Karpas-422 (cell line): ENCODE data around the gene POLN. TPM values are rescaled to one million over a fixed set of nuclear protein-coding genes. Genes with fewer than 3 reads are reported as not detected.
"Not testable (repeated sequence)": the region's sequence is repeated elsewhere in the genome, so short reads cannot be mapped to it uniquely, and the experiment has no call there.

Experiments
- DNase-seq: peaks from one replicate; pipeline ENCODE4 v3.0.0-alpha.2; 2015
- H2AFZ ChIP-seq: fragments of 200-600 bp; sonication (generic); 2 replicates; pipeline ENCODE4 v1.6.1; 2014; ENCODE audit warnings: antibody characterized with exemption, low read length, mixed read lengths
- H3K27ac ChIP-seq: fragments of 200-600 bp; sonication (generic); 2 replicates; pipeline ENCODE4 v1.5.1; 2014; ENCODE audit warnings: mild to moderate bottlenecking, low read length, moderate library complexity
- H3K27me3 ChIP-seq: fragments of 200-600 bp; sonication (generic); 2 replicates; pipeline ENCODE4 v1.6.1; 2014; ENCODE audit warnings: low read length, mixed read lengths
- H3K36me3 ChIP-seq: fragments of 200-600 bp; sonication (generic); 2 replicates; pipeline ENCODE4 v1.6.1; 2014; ENCODE audit warnings: low read length, mixed read lengths; ENCODE audit not compliant: insufficient read depth
- H3K4me1 ChIP-seq: fragments of 200-600 bp; sonication (generic); 2 replicates; pipeline ENCODE4 v1.6.1; 2014; ENCODE audit warnings: mild to moderate bottlenecking, low read length, mixed read lengths
- H3K4me2 ChIP-seq: fragments of 200-600 bp; sonication (generic); 2 replicates; pipeline ENCODE4 v1.6.1; 2014; ENCODE audit warnings: low read length, low read depth, mild to moderate bottlenecking; ENCODE audit not compliant: poor library complexity, severe bottlenecking
- H3K4me3 ChIP-seq: fragments of 200-600 bp; sonication (generic); 2 replicates; pipeline ENCODE4 v1.5.1; 2014; ENCODE audit warnings: mild to moderate bottlenecking, antibody characterized with exemption, low read length, mixed read lengths
- H3K79me2 ChIP-seq: fragments of 200-600 bp; sonication (generic); 2 replicates; pipeline ENCODE4 v1.6.1; 2014; ENCODE audit warnings: mild to moderate bottlenecking, low read length, mixed read lengths
- H3K9ac ChIP-seq: fragments of 200-600 bp; sonication (generic); 2 replicates; pipeline ENCODE4 v1.6.0; 2014; ENCODE audit warnings: low read length
- H3K9me2 ChIP-seq: fragments of 200-600 bp; sonication (generic), shearing (Covaris generic); replicated peaks from 2 replicates; pipeline ENCODE4 v1.6.0; 2014; ENCODE audit warnings: mild to moderate bottlenecking, low read length, moderate library complexity; ENCODE audit not compliant: insufficient read depth
- H3K9me3 ChIP-seq: fragments of 300-700, 200-600 bp; sonication (generic); 2 replicates; pipeline ENCODE4 v1.6.1; 2014; ENCODE audit warnings: low read length, mixed read lengths
- H4K20me1 ChIP-seq: fragments of 200-600 bp; sonication (generic); 2 replicates; pipeline ENCODE4 v1.6.1; 2014; ENCODE audit warnings: mild to moderate bottlenecking, antibody characterized with exemption, low read length, low read depth; ENCODE audit not compliant: insufficient read depth
- total RNA-seq: library from RNA; depleted of rRNA; stranded (reverse); fragments of >200 nt; shearing (Covaris generic); gene quantifications from 2 replicates; pipeline ENCODE4 v1.2.3, GENCODE V29; 2014; ENCODE audit warnings: low replicate concordance

Gene POLN
- total RNA-seq, 1 experiment from 2014 or later = 4.3 TPM

- no peaks in the 10 kb centered on the region for H4K20me1 ChIP-seq
- H3K4me1 ChIP-seq = no peaks in the 10 kb centered on the region
- no peak overlapping the region for H3K4me3 ChIP-seq
- no peak overlapping the region for H3K9ac ChIP-seq
- no peaks in the 10 kb centered on the region for H3K27me3 ChIP-seq
- H3K9me2 ChIP-seq = no peaks in the 10 kb centered on the region
- no peaks in the 10 kb centered on the region for H3K9me3 ChIP-seq
- no peak overlapping the region for H2AFZ ChIP-seq
- H3K27ac ChIP-seq = no peak overlapping the region
- no peak overlapping the region for H3K4me2 ChIP-seq
- H3K36me3 ChIP-seq = no peaks in the 10 kb centered on the region
- no peaks in the 10 kb centered on the region for H3K79me2 ChIP-seq
- no peak for DNase-seq
Measured at GRCh38 chr4:2166253-2166652, 75.7 kb downstream of the POLN start.

DNA sequence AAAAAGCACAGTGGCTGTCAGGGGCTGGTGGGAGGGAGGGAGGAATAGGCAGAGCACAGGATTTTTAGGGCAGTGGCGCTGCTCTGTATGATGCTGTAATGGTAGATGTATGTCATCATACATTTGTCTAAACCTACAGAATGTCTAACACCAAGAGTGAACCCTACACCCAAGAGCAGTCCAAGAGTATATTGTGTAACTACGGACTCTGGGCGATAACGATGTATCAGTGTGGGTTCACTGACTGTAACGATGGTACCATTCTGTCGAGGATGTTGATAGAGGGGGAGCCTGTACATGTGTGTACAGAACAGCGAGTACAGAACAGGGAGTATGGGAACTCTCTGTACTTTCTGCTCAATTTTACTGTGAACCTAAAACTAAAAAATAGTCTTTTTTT lies 76.5 kb downstream of the POLN start:
- Histone ChIP-seq H3K79me2 (no peaks in the 10 kb centered on the region), H3K36me3 (no peaks in the 10 kb centered on the region), H3K27ac (no peak overlapping the region), H3K4me2 (no peak overlapping the region), H3K27me3 (no peaks in the 10 kb centered on the region), H3K4me3 (no peak overlapping the region), H3K4me1 (no peaks in the 10 kb centered on the region), H3K9me3 (no peaks in the 10 kb centered on the region), H3K9ac (no peak overlapping the region), H2AFZ (no peak overlapping the region), H3K9me2 (no peaks in the 10 kb centered on the region), H4K20me1 (no peaks in the 10 kb centered on the region)
- no peak for DNase-seq

DNA sequence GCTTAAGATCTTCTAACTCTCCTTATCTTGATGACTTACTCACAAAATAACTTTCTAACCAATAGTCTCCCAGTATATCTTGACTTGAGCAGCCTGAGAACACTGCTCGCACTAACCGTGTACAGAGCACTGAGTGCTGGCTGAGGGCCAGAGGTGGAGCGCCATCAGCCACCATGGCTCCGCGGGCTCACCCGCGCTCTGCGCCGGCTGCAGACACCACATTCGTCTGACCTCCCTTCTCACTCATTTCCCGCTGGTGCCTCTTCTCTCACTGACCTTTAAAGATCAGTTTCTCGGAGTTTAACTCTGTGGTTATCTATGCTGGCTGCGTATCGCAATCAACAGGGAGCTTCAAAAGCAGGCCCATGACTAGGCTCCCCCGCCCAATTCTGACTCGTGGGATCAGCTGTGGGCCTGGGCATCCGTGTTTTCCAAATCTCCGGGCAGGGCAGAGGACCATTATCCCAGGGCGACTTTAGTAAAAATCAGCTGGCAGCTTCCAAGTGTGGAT lies 78.6 kb downstream of the POLN start:
- no peak overlapping the region for H3K4me2 ChIP-seq
- no peak for DNase-seq
- H2AFZ ChIP-seq = no peak overlapping the region
- no peak overlapping the region for H3K9ac ChIP-seq
- no peaks in the 10 kb centered on the region for H3K9me2 ChIP-seq
- no peaks in the 10 kb centered on the region for H3K4me1 ChIP-seq
- no peaks in the 10 kb centered on the region for H4K20me1 ChIP-seq
- no peaks in the 10 kb centered on the region for H3K9me3 ChIP-seq
- no peaks in the 10 kb centered on the region for H3K36me3 ChIP-seq
- H3K79me2 ChIP-seq = no peaks in the 10 kb centered on the region
- H3K4me3 ChIP-seq = no peak overlapping the region
- no peaks in the 10 kb centered on the region for H3K27me3 ChIP-seq
- H3K27ac ChIP-seq = no peak overlapping the region

DNA sequence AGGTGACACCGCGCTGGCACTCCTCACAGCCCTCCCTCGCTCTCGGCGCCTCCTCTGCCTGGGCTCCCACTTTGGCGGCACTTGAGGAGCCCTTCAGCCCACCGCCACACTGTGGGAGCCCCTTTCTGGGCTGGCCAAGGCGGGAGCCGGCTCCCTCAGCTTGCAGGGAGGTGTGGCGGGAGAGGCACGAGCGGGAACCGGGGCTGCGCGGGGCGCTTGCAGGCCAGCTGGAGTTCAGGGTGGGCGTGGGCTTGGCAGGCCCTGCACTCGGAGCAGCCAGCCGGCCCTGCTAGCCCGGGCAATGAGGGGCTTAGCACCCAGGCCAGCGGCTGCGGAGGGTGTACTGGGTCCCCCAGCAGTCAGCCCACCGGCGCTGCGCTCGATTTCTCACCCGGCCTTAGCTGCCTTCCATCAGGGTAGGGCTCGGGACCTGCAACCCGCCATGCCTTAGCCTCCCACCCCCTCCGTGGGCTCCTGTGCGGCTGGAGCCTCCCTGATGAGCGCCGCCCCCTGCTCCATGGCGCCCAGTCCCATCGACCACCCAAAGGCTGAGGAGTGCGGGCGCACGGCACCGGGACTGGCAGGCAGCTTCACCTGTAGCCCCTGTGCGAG lies 80.7 kb downstream of the POLN start:
- not testable (repeated sequence) for H3K36me3 ChIP-seq, H4K20me1 ChIP-seq, H3K4me2 ChIP-seq, H3K27me3 ChIP-seq, H3K27ac ChIP-seq, H3K79me2 ChIP-seq, H3K9me3 ChIP-seq, H3K9ac ChIP-seq, DNase-seq, H3K4me1 ChIP-seq, H3K9me2 ChIP-seq, H2AFZ ChIP-seq, H3K4me3 ChIP-seq

DNA sequence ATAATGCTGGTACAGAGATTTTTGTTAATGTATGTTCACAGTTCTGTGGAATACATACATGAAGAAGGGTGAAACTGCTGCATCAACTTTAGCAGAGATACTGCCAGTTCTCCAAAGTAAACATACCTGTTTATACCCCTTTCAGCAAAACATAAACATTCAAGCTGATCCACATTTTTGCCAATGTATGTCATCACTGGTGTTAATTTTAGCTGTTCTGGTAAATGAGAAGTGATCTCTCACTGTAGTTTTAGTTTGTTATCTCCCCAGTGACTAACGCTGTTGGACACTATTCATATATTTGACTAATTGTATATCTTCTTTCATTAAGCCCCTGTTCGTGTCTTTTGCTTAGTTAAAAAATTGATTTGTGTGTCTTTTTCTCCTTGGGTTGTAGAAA lies 82.0 kb downstream of the POLN start:
- Histone ChIP-seq H3K9ac (no peak overlapping the region), H3K79me2 (no peaks in the 10 kb centered on the region)

DNA sequence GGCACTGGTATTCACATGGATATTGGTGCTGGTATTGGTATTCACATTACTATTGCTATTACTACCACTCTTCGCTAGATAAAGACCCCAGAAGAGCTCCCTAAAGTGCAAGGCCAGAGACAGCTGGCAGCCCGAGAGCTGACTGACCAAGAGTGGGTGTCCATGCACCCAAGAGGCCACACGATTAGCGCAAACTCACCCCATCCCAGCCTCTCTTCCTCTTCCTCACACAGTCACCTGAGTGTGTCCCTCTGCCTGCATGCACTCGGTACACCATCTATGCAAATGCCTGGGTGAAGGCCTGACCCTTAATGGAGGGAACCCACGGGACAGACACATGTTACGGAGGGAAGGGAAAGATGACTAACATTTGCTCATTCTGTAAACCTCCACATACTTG lies 86.7 kb downstream of the POLN start:
- Histone ChIP-seq H3K9ac (no peak overlapping the region), H3K36me3 (peaks cover 3% of the 10 kb centered on the region; the same call in 1 of the 2 replicates), H3K4me2 (no peak overlapping the region), H3K9me3 (peaks cover 6% of the 10 kb centered on the region; the same call in 1 of the 2 replicates), H3K79me2 (no peaks in the 10 kb centered on the region), H3K4me1 (no peaks in the 10 kb centered on the region), H3K9me2 (no peaks in the 10 kb centered on the region), H2AFZ (no peak overlapping the region), H4K20me1 (no peaks in the 10 kb centered on the region), H3K27me3 (no peaks in the 10 kb centered on the region), H3K27ac (no peak overlapping the region), H3K4me3 (no peak overlapping the region)
- no peak for DNase-seq

More for the DNA sequence above, 82.0 kb downstream of the POLN start:
- H3K9me3 ChIP-seq = no peaks in the 10 kb centered on the region
- H3K9me2 ChIP-seq = no peaks in the 10 kb centered on the region
- DNase-seq = no peak
- H2AFZ ChIP-seq = no peak overlapping the region
- H3K4me1 ChIP-seq = no peaks in the 10 kb centered on the region
- H3K27me3 ChIP-seq = no peaks in the 10 kb centered on the region
- no peaks in the 10 kb centered on the region for H3K36me3 ChIP-seq
- no peak overlapping the region for H3K4me2 ChIP-seq
- H4K20me1 ChIP-seq = no peaks in the 10 kb centered on the region
- H3K27ac ChIP-seq = no peak overlapping the region
- no peak overlapping the region for H3K4me3 ChIP-seq

- Histone ChIP-seq H3K4me1 (no peaks in the 10 kb centered on the region), H2AFZ (no peak overlapping the region), H3K4me2 (no peak overlapping the region), H4K20me1 (no peaks in the 10 kb centered on the region), H3K4me3 (no peak overlapping the region), H3K27me3 (no peaks in the 10 kb centered on the region), H3K36me3 (peaks cover 3% of the 10 kb centered on the region; the same call in 1 of the 2 replicates), H3K9ac (no peak overlapping the region), H3K79me2 (no peaks in the 10 kb centered on the region), H3K27ac (no peak overlapping the region), H3K9me2 (no peaks in the 10 kb centered on the region), H3K9me3 (peaks cover 6% of the 10 kb centered on the region; the same call in 1 of the 2 replicates)
- DNase-seq = no peak
Measured at GRCh38 chr4:2154215-2154740, 87.6 kb downstream of the POLN start.

GRCh38 chr4:2151544-2151943 lies 90.4 kb downstream of the POLN start:
- Histone ChIP-seq H3K9ac (no peak overlapping the region), H3K9me2 (no peaks in the 10 kb centered on the region), H3K27ac (no peak overlapping the region), H4K20me1 (no peaks in the 10 kb centered on the region), H3K4me2 (no peak overlapping the region), H3K4me3 (no peak overlapping the region), H3K36me3 (peaks cover 3% of the 10 kb centered on the region; the same call in 1 of the 2 replicates), H3K4me1 (no peaks in the 10 kb centered on the region), H3K79me2 (no peaks in the 10 kb centered on the region), H3K9me3 (peaks cover 6% of the 10 kb centered on the region; the same call in 1 of the 2 replicates), H2AFZ (no peak overlapping the region), H3K27me3 (no peaks in the 10 kb centered on the region)
- no peak for DNase-seq
